NB4 (cell line): ENCODE results near the gene CYP17A1.

Experiments
- CTCF ChIP-seq: IDR thresholded peaks from one replicate; pipeline ENCODE4 v1.5.1; 2012; ENCODE audit warnings: low read depth, low read length
- MAX ChIP-seq: IDR thresholded peaks from 2 replicates; pipeline ENCODE4 v1.6.1; 2011; ENCODE audit warnings: low read depth, low read length
- MYC ChIP-seq: IDR thresholded peaks from 2 replicates; pipeline ENCODE4 v1.6.1; 2011; ENCODE audit warnings: low read depth, low read length
- POLR2A ChIP-seq: IDR thresholded peaks from 2 replicates; pipeline ENCODE4 v1.6.1; 2011; ENCODE audit warnings: mild to moderate bottlenecking; ENCODE audit not compliant: insufficient read length; ENCODE audit errors: extremely low read depth

- TF ChIP-seq POLR2A (no peak), CTCF (no peak), MAX (no peak), MYC (no peak)
Measured at GRCh38 chr10:102801978-102802377, 35.2 kb downstream of the CYP17A1 start.
